Stimulated activated naive B cell treated with anti-CD40 and anti-IgM and Interleukin-4, amounts not matched to agents 10 μg/mL and 1 μg/mL and 100 μg/mL, for 72 hours (primary cell): ENCODE data around the gene MAST4.

Experiments used
- ATAC-seq, 2 donors: fragments of 150-1000 bp; cut with Tn5 transposase; replicated peaks; 2 replicates each; pipeline ENCODE4 v1.10.0; 2021; ENCODE audit warnings: moderate library complexity in 1 of 2
- DNase-seq: peaks from one replicate; pipeline ENCODE4 v3.0.0; 2021
- H3K27ac Mint-ChIP-seq: one replicate; pipeline ENCODE4 v1.8.0; 2022; ENCODE audit warnings: mild to moderate bottlenecking, mixed read lengths
- H3K27me3 Mint-ChIP-seq, 2 donors: one replicate each; pipeline ENCODE4 v1.8.0; 2022; ENCODE audit warnings: mixed read lengths in 2 of 2
- H3K36me3 Mint-ChIP-seq, 2 donors: one replicate each; pipeline ENCODE4 v1.8.0; 2022; ENCODE audit warnings: mixed read lengths in 2 of 2, mild to moderate bottlenecking in 1 of 2
- H3K4me1 Mint-ChIP-seq, 2 donors: one replicate each; pipeline ENCODE4 v1.8.0; 2022; ENCODE audit warnings: mixed read lengths in 2 of 2, mild to moderate bottlenecking in 1 of 2
- H3K4me3 Mint-ChIP-seq, 2 donors: one replicate each; pipeline ENCODE4 v1.8.0; 2022; ENCODE audit warnings: mild to moderate bottlenecking in 2 of 2, mixed read lengths in 2 of 2, moderate library complexity in 1 of 2
- H3K9me3 Mint-ChIP-seq, 2 donors: one replicate each; pipeline ENCODE4 v1.8.0; 2022; ENCODE audit warnings: mixed read lengths in 2 of 2, mild to moderate bottlenecking in 1 of 2

MAST4 gene

DNA sequence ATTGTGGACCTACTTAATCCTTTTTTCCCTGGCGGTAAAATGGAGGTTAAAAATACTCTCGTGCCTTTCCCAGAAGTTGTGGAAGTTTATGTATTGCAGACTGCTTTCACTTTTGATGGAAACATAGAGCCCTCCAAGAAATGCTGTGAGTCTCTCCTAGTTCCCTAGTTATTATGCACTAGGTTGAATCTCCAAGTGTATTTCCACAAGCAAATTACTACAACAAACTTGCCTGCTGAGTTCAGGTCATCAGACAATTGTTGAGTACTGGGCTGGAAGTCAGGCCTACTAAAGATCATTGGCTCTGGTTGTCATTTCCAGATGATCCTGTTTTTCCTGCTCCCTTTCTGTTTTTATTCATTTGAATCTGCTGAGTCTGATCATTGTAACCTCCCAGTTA is 496.3 kb downstream of the MAST4 start:
- Mint-ChIP-seq H3K4me3 (no peak overlapping the region), H3K9me3 (no peaks in the 10 kb centered on the region), H3K27ac (no peak overlapping the region), H3K27me3 (no peaks in the 10 kb centered on the region), H3K4me1 (no peaks in the 10 kb centered on the region), H3K36me3 (peaks cover 0 to 5% of the 10 kb centered on the region in 2 donors)
- DNase-seq (no peak), ATAC-seq (no peak)

DNA sequence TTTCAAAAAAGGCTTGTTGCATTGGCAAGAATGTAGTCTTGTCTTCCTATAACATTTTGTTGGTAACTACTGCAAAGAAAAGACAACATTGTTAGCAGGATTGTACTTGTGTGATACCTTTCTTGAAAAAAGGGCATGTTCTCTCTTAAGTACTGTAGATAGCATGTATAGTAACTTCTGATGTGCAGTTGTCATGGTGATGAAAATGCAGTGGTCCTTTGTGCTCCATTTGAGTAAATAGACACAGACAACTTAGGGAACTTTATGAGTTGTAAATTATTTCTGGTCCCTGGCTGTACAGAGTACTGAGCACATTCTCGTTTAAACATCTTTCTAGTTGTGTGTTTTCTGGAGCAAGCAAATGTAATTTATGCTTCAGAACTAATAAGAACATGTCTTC is 497.1 kb downstream of the MAST4 start:
- H3K4me1 Mint-ChIP-seq: no peaks in the 10 kb centered on the region
- DNase-seq (no peak), ATAC-seq (no peak)
- H3K27me3 Mint-ChIP-seq: no peaks in the 10 kb centered on the region
- no peaks in the 10 kb centered on the region for H3K9me3 Mint-ChIP-seq
- H3K27ac Mint-ChIP-seq: no peak overlapping the region
- no peak overlapping the region for H3K4me3 Mint-ChIP-seq
- H3K36me3 Mint-ChIP-seq: peaks cover 0 to 5% of the 10 kb centered on the region in 2 donors

DNA sequence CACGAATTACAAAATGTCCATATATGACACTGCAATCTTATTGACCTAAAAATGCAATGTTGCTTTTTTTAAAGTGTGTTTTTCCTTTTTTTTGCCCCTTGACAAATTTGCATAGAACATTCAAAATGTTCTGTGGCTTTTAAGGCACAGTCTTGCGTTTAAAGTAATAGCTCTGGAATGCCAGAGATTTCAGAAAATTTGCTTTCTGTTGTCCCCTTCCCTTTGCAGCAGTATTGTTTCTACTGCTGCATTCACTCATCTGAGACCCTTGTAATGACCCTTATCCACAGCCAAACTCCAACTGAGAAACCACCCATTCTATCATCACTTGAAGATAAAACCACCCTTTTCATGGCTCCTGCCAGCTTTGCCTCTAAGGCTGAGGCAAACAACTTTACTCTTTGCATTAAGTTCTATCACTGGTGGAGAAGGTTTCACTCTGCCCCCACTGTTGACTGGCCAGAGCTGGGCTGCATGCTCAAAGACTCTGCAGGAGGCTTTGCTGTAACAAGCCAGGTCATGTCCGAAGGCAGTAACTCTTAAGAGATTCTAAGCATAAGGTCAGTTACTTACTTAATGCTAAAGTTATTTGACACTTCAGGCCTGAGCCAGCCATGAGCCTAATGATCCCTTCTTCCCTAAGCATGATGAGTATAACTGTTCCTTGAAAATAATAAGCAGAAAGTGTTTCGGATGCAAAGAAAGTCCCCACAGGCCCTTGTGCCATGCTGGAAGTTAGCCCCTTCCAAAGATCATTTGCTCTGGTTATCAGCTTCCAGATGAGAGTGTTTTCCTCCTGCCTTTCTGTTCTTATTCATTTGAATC is 498.5 kb downstream of the MAST4 start:
- ATAC-seq: no peak
- no peak for DNase-seq
- H3K36me3 Mint-ChIP-seq: peaks cover 0 to 5% of the 10 kb centered on the region in 2 donors

DNA sequence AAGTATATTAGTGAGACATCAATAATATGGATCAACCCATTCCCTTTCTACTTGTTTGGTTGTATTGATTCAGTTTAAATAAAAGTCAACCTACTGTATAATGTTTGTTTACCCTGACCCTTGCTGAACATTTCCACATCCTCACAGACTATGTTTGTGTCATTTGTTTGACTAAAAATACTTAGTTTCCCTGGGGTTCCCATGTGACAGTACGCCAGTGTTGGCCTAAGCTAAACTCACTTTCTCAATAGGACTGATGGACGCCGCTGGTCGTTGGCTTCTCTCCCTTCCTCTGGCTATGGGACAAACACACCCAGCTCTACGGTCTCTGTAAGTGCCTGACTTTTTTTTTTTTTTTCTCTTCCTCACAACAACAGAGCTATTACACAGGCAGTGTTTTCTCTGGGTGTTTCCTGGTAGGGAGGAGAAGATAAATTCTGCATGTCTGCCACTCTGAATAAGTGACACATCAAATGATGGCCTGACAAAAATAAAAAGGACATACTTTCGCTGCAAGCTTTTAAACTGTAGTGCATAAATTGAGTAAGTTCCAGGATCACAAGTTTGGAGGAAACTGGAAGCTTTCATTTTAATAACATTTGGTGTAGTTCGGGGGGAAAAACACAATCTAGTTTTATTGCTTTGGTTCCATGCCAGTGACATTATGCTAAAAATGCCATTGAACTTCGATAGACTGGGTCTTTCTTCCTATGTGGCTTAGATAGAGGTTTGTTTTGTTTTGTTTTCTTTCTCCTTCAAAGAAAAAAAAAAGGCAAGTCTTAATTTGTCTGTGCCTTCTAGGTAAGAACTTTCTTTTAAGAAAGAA is 499.4 kb downstream of the MAST4 start:
- H3K4me1 Mint-ChIP-seq: no peaks in the 10 kb centered on the region
- no peak overlapping the region for H3K4me3 Mint-ChIP-seq
- H3K27me3 Mint-ChIP-seq: no peaks in the 10 kb centered on the region
- no peak overlapping the region for H3K27ac Mint-ChIP-seq
- ATAC-seq (no peak), DNase-seq (no peak)
- H3K36me3 Mint-ChIP-seq: peaks cover 0 to 4% of the 10 kb centered on the region in 2 donors
- no peaks in the 10 kb centered on the region for H3K9me3 Mint-ChIP-seq

More for the DNA sequence above, 498.5 kb downstream of the MAST4 start:
- H3K27ac Mint-ChIP-seq: no peak overlapping the region
- no peak overlapping the region for H3K4me3 Mint-ChIP-seq
- no peaks in the 10 kb centered on the region for H3K9me3 Mint-ChIP-seq
- H3K4me1 Mint-ChIP-seq: no peaks in the 10 kb centered on the region
- no peaks in the 10 kb centered on the region for H3K27me3 Mint-ChIP-seq

DNA sequence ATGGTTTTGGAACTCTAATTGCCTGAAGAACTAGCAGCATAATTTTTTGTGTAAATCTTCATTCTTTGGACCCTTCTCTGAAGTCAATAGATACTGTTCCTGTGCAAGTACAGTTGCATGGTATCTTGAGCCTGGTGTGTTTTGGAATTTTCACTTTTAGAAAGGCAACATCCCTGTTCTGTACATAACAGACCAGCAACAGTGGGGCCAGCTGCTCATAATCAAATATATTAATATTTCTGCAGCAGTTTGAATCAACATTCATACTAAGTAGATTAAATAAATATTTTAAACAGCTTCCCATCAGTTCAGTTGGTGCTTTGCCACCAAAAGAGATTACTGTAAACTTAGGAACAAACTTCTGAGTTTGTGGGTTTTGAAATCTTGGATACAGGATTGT is 502.5 kb downstream of the MAST4 start:
- Mint-ChIP-seq H3K9me3 (no peaks in the 10 kb centered on the region), H3K27me3 (no peaks in the 10 kb centered on the region), H3K36me3 (peaks cover 0 to 2% of the 10 kb centered on the region in 2 donors), H3K27ac (no peak overlapping the region), H3K4me3 (no peak overlapping the region), H3K4me1 (no peaks in the 10 kb centered on the region)
- no peak for DNase-seq
- ATAC-seq: no peak

DNA sequence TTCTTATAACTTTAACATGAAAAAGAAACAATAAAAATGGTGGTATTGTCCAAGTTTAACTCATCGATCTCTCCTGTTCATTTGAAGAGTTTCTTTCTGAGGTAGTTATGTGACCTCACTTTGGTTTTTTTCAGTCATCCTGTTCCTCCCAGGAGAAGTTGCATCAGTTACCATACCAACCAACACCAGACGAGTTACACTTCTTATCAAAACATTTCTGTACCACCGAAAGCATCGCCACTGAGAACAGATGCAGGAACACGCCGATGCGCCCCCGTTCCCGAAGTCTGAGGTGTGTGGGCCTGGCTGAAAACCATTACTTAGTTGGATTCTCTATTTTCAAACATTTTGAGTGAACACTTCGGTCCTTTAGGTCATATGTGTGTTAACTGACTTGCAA is 504.1 kb downstream of the MAST4 start:
- Mint-ChIP-seq H3K9me3 (no peaks in the 10 kb centered on the region), H3K4me3 (no peak overlapping the region), H3K27ac (no peak overlapping the region), H3K27me3 (no peaks in the 10 kb centered on the region), H3K36me3 (peaks cover 0 to 2% of the 10 kb centered on the region in 2 donors), H3K4me1 (no peaks in the 10 kb centered on the region)
- DNase-seq: no peak
- ATAC-seq: no peak

DNA sequence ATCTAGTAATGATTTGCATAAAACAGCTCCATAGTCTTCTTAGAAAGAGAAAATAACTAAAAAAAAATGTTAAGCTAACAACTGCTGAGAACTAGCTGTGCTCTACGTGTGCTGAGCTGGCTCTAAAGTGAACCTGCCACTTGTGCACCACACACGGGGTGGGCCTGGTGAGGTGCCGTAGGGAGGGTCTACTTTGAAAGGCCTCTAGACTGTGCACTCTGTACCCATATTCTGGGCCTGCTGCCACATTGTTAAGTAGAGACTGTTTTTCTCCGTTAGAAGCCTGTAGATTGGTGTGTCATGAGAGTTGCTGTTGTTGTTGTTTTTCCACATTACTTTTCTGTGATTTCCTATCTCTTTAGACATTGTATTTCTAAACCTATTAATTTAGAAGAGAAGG is 506.5 kb downstream of the MAST4 start:
- DNase-seq (no peak), ATAC-seq (no peak)
- Mint-ChIP-seq H3K9me3 (no peaks in the 10 kb centered on the region), H3K36me3 (peaks cover 2 to 6% of the 10 kb centered on the region in 2 donors), H3K27ac (no peak overlapping the region), H3K27me3 (no peaks in the 10 kb centered on the region), H3K4me1 (no peaks in the 10 kb centered on the region), H3K4me3 (no peak overlapping the region)

DNA sequence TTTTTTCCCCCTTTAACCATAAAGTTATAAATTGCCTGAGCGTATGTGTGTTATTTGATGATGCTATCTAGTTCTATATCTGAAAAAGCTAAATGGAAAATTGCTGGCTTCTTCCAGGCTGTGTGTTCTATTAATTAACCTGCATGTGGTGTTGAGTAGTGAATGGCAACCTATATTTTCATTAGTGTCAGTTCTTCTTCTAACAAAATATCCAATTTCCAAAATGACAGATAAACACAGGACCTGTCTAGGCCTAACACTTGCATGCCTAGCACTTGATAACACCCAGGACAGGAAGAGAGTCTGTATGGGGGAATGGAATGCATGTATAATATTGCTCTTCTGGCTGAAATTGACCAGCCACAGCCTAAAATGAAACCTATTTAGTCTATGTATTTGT is 508.7 kb downstream of the MAST4 start:
- Mint-ChIP-seq H3K4me1 (no peaks in the 10 kb centered on the region), H3K27me3 (no peaks in the 10 kb centered on the region), H3K27ac (no peak overlapping the region), H3K9me3 (no peaks in the 10 kb centered on the region), H3K36me3 (peaks cover 2 to 6% of the 10 kb centered on the region in 2 donors), H3K4me3 (no peak overlapping the region)
- DNase-seq (no peak), ATAC-seq (no peak)

DNA sequence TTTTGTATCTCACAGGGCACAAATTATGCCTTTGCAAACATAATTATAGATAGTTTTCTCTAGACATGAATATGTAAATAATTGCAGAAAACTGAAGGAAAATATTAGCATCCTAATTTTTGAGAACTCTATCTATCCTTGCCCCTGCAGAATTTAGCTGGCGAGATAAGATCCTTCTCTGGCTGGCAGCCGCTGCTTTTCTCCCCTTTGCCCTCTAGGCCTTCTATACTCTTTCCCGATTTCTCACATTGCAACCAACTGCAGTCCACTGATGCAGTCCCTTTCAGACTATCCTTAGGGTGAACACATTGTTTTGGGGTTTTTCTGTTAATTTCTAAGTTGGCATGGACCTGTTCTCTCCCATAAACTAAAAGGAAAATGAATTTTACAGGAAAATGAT is 509.1 kb downstream of the MAST4 start:
- H3K4me3 Mint-ChIP-seq: no peak overlapping the region
- no peak for ATAC-seq
- no peak for DNase-seq
- peaks cover 2 to 6% of the 10 kb centered on the region in 2 donors for H3K36me3 Mint-ChIP-seq
- H3K27me3 Mint-ChIP-seq: no peaks in the 10 kb centered on the region
- H3K27ac Mint-ChIP-seq: no peak overlapping the region
- H3K9me3 Mint-ChIP-seq: no peaks in the 10 kb centered on the region
- H3K4me1 Mint-ChIP-seq: no peaks in the 10 kb centered on the region

DNA sequence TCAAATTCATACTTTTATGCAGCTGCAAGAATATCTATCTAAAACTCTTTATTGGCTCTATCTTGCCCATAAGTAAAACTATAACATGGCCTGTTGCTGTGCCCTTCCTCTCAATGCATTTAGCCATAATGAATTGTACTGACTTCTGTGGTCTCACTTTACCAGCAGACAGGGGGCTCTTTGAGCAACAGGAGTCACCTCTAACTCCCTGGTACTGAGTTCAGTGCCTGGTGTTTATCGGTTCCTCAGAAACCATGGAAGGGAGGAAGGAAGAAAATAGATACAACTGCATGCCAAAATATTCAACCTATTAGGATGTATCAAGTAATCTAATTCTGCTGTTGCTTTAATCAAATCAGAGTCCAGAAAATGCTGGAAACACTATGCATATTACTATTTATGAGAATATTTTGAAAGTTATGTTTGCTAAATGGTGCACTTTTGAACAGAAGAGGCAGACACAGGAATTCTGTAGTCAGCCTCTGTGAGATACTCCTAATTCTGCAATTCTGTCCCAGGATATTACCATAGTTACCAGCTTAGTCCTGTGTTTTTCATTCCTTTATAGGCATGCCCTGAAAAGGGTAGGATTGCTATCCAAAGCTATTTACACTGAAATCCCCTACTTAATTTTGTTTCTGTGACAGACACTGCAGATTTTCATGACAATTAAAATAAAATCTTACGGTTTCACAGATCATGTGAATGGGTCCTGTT is 510.6 kb downstream of the MAST4 start:
- no peak for ATAC-seq
- Mint-ChIP-seq H3K4me1 (no peaks in the 10 kb centered on the region), H3K27me3 (no peaks in the 10 kb centered on the region), H3K36me3 (peaks cover 2 to 6% of the 10 kb centered on the region in 2 donors), H3K9me3 (no peaks in the 10 kb centered on the region), H3K27ac (no peak overlapping the region), H3K4me3 (no peak overlapping the region)
- no peak for DNase-seq

DNA sequence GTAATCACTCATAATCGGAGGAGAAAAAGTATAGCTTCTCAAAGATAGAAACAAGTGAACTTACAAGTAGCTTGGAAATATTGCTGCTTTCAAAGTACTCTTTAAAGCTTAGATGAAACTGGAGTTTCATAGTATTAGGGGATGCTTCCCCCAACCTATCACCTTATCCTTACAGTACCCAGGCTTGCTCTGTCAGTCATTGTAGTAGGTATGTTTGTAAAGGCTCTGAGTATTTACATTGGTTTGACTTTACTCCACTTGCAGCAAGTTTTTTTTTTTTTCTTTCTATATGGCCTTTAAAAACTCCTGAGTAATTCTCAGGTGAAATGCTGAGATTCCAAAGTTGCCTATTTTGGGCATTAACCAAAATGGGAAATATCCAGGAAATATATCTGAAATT is 515.6 kb downstream of the MAST4 start:
- DNase-seq: no peak
- no peak for ATAC-seq
- H3K4me3 Mint-ChIP-seq: no peak overlapping the region
- H3K27ac Mint-ChIP-seq: no peak overlapping the region
- no peaks in the 10 kb centered on the region for H3K27me3 Mint-ChIP-seq
- H3K9me3 Mint-ChIP-seq: no peaks in the 10 kb centered on the region
- H3K4me1 Mint-ChIP-seq: no peaks in the 10 kb centered on the region
- H3K36me3 Mint-ChIP-seq: peaks cover 0 to 3% of the 10 kb centered on the region in 2 donors

DNA sequence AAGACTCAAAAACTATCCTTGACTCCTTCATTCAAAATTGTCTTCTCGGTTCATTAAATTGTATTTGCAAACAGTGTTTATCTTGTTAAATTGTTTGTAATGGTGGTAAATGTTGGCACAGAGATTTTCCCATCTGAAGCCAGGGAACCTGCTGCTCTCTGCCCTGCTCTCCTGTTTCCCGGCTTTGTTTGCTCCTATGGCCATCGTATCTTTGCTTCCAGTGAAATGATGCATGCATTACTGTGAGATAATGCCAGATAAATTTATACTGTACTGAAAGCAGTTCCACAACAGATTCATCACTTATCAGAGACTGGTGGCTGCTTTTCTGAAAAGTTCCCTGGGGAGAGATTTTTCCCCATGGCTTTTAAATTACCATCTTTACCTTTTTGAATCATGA is 519.1 kb downstream of the MAST4 start:
- no peak overlapping the region for H3K4me3 Mint-ChIP-seq
- no peaks in the 10 kb centered on the region for H3K27me3 Mint-ChIP-seq
- ATAC-seq (no peak), DNase-seq (no peak)
- peaks cover 4 to 7% of the 10 kb centered on the region in 2 donors for H3K36me3 Mint-ChIP-seq
- H3K4me1 Mint-ChIP-seq: no peaks in the 10 kb centered on the region
- H3K9me3 Mint-ChIP-seq: no peaks in the 10 kb centered on the region
- no peak overlapping the region for H3K27ac Mint-ChIP-seq

DNA sequence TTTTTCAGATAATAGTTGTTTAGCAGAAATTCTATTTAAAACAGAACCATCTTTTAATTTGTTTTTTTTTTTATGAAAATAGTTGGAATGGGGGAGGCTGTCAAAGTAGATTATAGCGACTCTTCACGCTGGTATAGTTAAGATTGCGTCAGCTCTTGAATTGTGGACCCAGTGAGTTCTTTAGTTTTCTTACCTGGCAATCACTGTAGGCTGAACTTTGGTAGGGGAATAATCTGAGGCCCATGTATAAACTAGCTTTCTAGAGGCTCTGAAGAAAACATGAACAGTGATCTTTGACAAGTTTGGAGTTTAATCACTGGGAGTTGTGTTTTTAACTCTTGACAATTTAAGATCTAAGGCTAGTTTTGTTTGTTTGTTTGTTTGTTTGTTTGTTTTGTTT is 519.6 kb downstream of the MAST4 start:
- Mint-ChIP-seq H3K36me3 (peaks cover 4 to 7% of the 10 kb centered on the region in 2 donors), H3K9me3 (no peaks in the 10 kb centered on the region), H3K4me1 (no peaks in the 10 kb centered on the region), H3K27ac (no peak overlapping the region), H3K27me3 (no peaks in the 10 kb centered on the region), H3K4me3 (no peak overlapping the region)
- no peak for ATAC-seq
- no peak for DNase-seq

DNA sequence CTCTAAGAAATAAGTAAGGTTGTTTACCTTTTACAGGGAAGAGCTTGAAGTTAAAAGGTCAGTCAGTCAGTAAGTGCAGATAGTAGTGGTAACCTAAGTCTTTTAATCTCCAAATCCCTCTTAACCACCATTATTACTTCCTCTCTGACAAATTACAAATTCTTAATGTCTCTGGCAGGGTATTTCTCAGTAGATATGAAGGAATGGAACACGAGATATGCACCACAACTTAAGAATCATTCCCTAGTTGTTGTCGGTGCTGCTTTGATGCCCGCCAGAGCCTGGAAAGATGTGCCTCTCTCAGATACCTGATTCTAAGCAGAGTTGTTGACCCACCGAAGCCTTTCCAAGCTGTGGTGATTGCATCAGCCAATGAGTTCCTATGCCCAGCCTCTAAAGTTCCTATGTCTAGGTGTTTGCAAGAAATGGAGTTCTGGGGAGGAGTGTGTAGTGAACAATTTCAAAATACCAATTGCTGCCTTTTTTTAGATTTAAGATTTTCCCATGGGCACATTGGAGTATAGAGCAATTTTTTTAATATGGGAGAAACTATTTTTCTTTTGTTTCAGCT is 521.9 kb downstream of the MAST4 start:
- DNase-seq (no peak), ATAC-seq (no peak)
- no peaks in the 10 kb centered on the region for H3K9me3 Mint-ChIP-seq
- peaks cover 4 to 7% of the 10 kb centered on the region in 2 donors for H3K36me3 Mint-ChIP-seq
- no peak overlapping the region for H3K27ac Mint-ChIP-seq
- peaks cover 2 to 7% of the 10 kb centered on the region in 2 donors for H3K4me1 Mint-ChIP-seq
- no peak overlapping the region for H3K4me3 Mint-ChIP-seq
- no peaks in the 10 kb centered on the region for H3K27me3 Mint-ChIP-seq
